A172 (cell line): Measurements from ENCODE around the gene STIM1. TPM values are rescaled to one million over a fixed set of nuclear protein-coding genes. Genes with fewer than 3 reads are reported as not detected.

Experiments used
- DNase-seq: peaks from one replicate; pipeline ENCODE4 v3.0.0-alpha.2; 2015; ENCODE audit warnings: low spot score
- total RNA-seq: library from RNA; depleted of rRNA; stranded (reverse); fragments of >200 nt; shearing (Covaris generic); gene quantifications from 2 replicates; pipeline ENCODE4 v1.2.3, GENCODE V29; 2014

STIM1 gene
- total RNA-seq, 1 experiment from 2014 or later: 23.6 TPM

- no peak for DNase-seq
Measured at GRCh38 chr11:3952715-3953114, 97.3 kb downstream of the STIM1 start.

- no peak for DNase-seq
Measured at GRCh38 chr11:3953327-3953726, 97.9 kb downstream of the STIM1 start.

GRCh38 chr11:3954448-3955298 is 99.2 kb downstream of the STIM1 start:
- DNase-seq: no peak

- no peak for DNase-seq
Measured at GRCh38 chr11:3955299-3955665, 99.8 kb downstream of the STIM1 start.

- DNase-seq: no peak
Measured at GRCh38 chr11:3956038-3956437, 100.6 kb downstream of the STIM1 start.

GRCh38 chr11:3956748-3957147 is 101.3 kb downstream of the STIM1 start:
- no peak for DNase-seq

- no peak for DNase-seq
Measured at GRCh38 chr11:3957437-3957836, 102.0 kb downstream of the STIM1 start.

GRCh38 chr11:3958281-3958680 is 102.8 kb downstream of the STIM1 start:
- no peak for DNase-seq

- peak; percentile 25 for DNase-seq
Measured at GRCh38 chr11:3959015-3959902, 103.8 kb downstream of the STIM1 start.

- no peak for DNase-seq
Measured at GRCh38 chr11:3959903-3960265, 104.4 kb downstream of the STIM1 start.

GRCh38 chr11:3962406-3962840 is 107.0 kb downstream of the STIM1 start:
- DNase-seq: no peak

GRCh38 chr11:3964056-3964455 is 108.6 kb downstream of the STIM1 start:
- no peak for DNase-seq

- no peak for DNase-seq
Measured at GRCh38 chr11:3964935-3965604, 109.6 kb downstream of the STIM1 start.

GRCh38 chr11:3967695-3968094 is 112.2 kb downstream of the STIM1 start:
- DNase-seq: no peak

GRCh38 chr11:3969200-3969599 is 113.7 kb downstream of the STIM1 start:
- no peak for DNase-seq

GRCh38 chr11:3969613-3970012 is 114.1 kb downstream of the STIM1 start:
- no peak for DNase-seq

GRCh38 chr11:3970108-3970507 is 114.6 kb downstream of the STIM1 start:
- DNase-seq: no peak

- no peak for DNase-seq
Measured at GRCh38 chr11:3971756-3972404, 116.4 kb downstream of the STIM1 start.

- DNase-seq: no peak
Measured at GRCh38 chr11:3972431-3972830, 117.0 kb downstream of the STIM1 start.

- DNase-seq: no peak
Measured at GRCh38 chr11:3977078-3977477, 121.6 kb downstream of the STIM1 start.

- no peak for DNase-seq
Measured at GRCh38 chr11:3981084-3981633, 125.7 kb downstream of the STIM1 start.
